ENCODE data around the gene FOXP1. TPM values are rescaled to one million over a fixed set of nuclear protein-coding genes. Genes with fewer than 3 reads are reported as not detected.

Gene FOXP1
- total RNA-seq, 1 experiment from 2014 or later: 58.4 TPM

DNA sequence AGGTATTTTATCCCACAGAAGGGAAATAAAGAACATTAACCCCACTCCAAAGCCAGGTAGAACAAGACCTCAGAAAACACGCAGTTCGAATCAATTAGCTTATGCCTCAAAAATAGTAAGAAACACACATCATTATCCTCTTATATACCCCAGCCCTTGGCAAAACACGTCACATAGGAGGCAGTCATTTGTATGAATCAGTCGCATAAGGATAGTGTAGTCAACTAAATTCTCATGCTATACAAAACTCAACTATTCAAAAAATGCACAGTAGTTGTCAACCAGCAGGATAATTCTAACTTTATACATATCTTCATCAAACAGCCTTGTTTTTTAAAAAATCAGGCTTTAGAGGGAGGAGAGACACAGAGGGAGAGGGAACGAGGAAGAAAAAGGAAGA lies 298.4 kb downstream of the FOXP1 start:
- TF ChIP-seq EZH2 (IDR thresholded peaks at IDR 0.05; ENCODE audit: borderline replicate concordance, low read depth, low read length, poor library complexity, severe bottlenecking) (no peak), CTCF (conservative IDR thresholded peaks at IDR 0.05; ENCODE audit: low read depth, low read length) (no peak)
- ChIA-PET CTCF (no interaction called here), POLR2A (ENCODE audit: low non-redundant PET) (no interaction called here)
- no peaks in the 10 kb centered on the region for H3K4me1 ChIP-seq (ENCODE audit: insufficient read depth, low read length, poor library complexity, severe bottlenecking)
- no peak overlapping the region for H3K27ac ChIP-seq (ENCODE audit: low read depth, low read length, poor library complexity, severe bottlenecking)
- intact Hi-C loops (cut with micrococcal nuclease; ENCODE audit: unreplicated experiment): no loop called here
- H3K27me3 ChIP-seq (replicated peaks; ENCODE audit: insufficient read depth, low read depth, low read length, poor library complexity): no peaks in the 10 kb centered on the region
- H3K9me3 ChIP-seq (ENCODE audit: low read depth, low read length, poor library complexity, severe bottlenecking): no peaks in the 10 kb centered on the region
- no peaks in the 10 kb centered on the region for H3K36me3 ChIP-seq (ENCODE audit: insufficient read depth, low read length, poor library complexity, severe bottlenecking)
- no peak overlapping the region for H3K4me3 ChIP-seq (ENCODE audit: low read depth, low read length, poor library complexity, severe bottlenecking)
- BruUV-seq (replicated peaks): no TSS peak
- no peak for DNase-seq (ENCODE audit: low spot score)

GRCh38 chr3:71282976-71283375 lies 300.6 kb downstream of the FOXP1 start:
- POLR2A ChIA-PET (ENCODE audit: low non-redundant PET): no interaction called here
- H3K4me3 ChIP-seq (ENCODE audit: low read depth, low read length, poor library complexity, severe bottlenecking): no peak overlapping the region
- H3K27ac ChIP-seq (ENCODE audit: low read depth, low read length, poor library complexity, severe bottlenecking): no peak overlapping the region
- BruUV-seq (replicated peaks): no TSS peak
- H3K9me3 ChIP-seq (ENCODE audit: low read depth, low read length, poor library complexity, severe bottlenecking): no peaks in the 10 kb centered on the region
- CTCF ChIA-PET: no interaction called here
- H3K27me3 ChIP-seq (replicated peaks; ENCODE audit: insufficient read depth, low read depth, low read length, poor library complexity): no peaks in the 10 kb centered on the region
- intact Hi-C loops (cut with micrococcal nuclease; ENCODE audit: unreplicated experiment): no loop called here
- H3K36me3 ChIP-seq (ENCODE audit: insufficient read depth, low read length, poor library complexity, severe bottlenecking): no peaks in the 10 kb centered on the region
- DNase-seq (ENCODE audit: low spot score): no peak
- TF ChIP-seq CTCF (conservative IDR thresholded peaks at IDR 0.05; ENCODE audit: low read depth, low read length) (no peak), EZH2 (IDR thresholded peaks at IDR 0.05; ENCODE audit: borderline replicate concordance, low read depth, low read length, poor library complexity, severe bottlenecking) (no peak)
- H3K4me1 ChIP-seq (ENCODE audit: insufficient read depth, low read length, poor library complexity, severe bottlenecking): no peaks in the 10 kb centered on the region

DNA sequence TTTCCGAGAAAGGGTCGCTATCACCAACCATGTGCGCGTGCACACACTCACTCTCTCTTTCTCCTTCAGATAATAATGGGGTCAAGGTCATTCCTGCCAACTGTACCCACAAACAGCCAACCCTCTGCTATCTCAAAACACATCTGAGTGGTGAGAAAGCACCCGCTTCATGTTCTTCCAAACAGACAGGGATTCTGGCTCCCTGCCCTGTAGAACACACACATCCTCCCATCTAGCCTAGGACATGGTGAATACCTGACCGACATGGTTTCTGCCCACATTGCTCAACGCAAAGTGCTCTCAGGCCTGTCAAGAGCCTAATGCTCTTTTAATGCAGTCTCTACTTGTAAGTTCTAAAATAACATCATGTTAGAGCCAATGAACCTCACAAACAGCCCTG lies 302.2 kb downstream of the FOXP1 start:
- Histone ChIP-seq H3K27me3 (replicated peaks; ENCODE audit: insufficient read depth, low read depth, low read length, poor library complexity) (no peaks in the 10 kb centered on the region), H3K9me3 (ENCODE audit: low read depth, low read length, poor library complexity, severe bottlenecking) (no peaks in the 10 kb centered on the region), H3K4me3 (ENCODE audit: low read depth, low read length, poor library complexity, severe bottlenecking) (no peak overlapping the region), H3K36me3 (ENCODE audit: insufficient read depth, low read length, poor library complexity, severe bottlenecking) (no peaks in the 10 kb centered on the region), H3K27ac (ENCODE audit: low read depth, low read length, poor library complexity, severe bottlenecking) (no peak overlapping the region), H3K4me1 (ENCODE audit: insufficient read depth, low read length, poor library complexity, severe bottlenecking) (no peaks in the 10 kb centered on the region)
- no peak for DNase-seq (ENCODE audit: low spot score)
- no TSS peak for BruUV-seq (replicated peaks)
- TF ChIP-seq CTCF (conservative IDR thresholded peaks at IDR 0.05; ENCODE audit: low read depth, low read length) (no peak), EZH2 (IDR thresholded peaks at IDR 0.05; ENCODE audit: borderline replicate concordance, low read depth, low read length, poor library complexity, severe bottlenecking) (no peak)
- ChIA-PET POLR2A (ENCODE audit: low non-redundant PET) (no interaction called here), CTCF (no interaction called here)
- intact Hi-C loops (cut with micrococcal nuclease; ENCODE audit: unreplicated experiment): no loop called here
